ENCODE measurements around the gene ZNRF3.
"Not testable (repeated sequence)": the region's sequence is repeated elsewhere in the genome, so short reads cannot be mapped to it uniquely, and the experiment has no call there.

ZNRF3 gene

DNA sequence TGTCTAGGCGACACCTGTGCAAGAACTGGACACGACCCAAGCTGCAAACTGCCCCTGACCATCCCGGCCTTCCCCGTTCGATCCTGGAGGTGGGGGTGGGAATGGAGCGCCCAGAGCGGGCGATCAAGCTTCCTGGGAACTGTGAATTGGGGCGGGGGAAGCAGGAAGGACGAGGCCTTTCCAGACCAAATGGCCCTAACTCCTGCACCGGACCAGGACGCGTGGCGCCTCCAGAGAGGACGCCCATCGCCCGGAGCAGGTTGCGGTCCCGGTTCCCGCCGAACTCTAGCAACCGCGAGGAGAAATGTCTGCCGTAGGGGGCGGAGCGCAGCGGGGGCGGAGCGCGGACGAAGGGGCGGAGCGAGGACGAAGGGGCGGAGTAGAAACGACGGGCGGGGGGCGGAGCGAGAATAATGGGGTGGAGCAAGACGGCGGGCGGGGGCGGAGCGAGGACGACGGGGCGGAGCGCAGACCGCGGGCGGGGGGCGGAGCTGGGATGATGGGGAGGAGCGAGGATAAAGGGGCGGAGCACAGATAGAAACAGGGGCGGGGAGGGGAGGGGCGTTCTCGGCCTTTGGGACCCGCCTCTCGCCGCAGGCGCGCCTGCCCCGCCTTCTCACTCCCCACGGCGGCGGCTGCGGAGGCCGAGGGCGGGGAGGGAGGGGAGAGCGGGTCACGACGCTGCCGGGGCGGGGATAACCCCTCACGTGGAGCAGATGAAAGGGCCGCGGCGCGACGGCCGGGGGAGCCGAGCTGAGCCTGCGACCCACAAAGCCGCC, at the start of gene ZNRF3:
ZNRF3 (plus strand) TSS at position 695 of the 779 bp plus-strand sequence. CDS start 195 bp downstream, outside the sequence.
- peak; percentile 98 for DNase-seq (ENCODE audit: low spot score)

DNA sequence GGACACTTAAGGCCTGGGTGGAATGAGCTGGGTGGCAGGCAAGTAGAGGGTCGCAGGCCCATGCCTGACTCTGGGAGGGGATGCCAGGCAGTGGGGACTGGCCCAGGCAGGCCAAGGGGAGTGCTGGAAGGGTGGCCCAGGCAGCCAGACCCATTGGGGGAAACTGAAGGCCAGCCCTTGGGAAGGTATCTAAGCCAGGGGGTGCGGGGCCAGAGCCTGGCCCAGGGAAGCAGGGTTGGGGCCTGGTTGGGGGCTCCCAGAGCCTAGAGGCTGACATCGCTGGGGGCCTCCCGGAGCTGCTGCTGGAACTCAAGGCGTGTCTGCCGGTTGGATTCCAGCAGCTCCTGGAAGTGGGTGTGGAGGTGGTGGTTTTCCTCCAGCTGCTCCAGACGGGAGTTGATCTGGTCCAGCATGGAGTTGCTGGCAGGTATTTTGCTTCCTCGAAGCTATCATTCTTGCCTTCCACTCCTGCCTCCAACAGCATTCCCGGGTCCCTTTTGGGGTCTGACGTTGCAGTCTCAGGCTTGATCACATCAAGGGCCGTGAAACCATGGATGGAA, 47.7 kb upstream of the ZNRF3 start:
- DNase-seq (ENCODE audit: low spot score) = no peak

DNA sequence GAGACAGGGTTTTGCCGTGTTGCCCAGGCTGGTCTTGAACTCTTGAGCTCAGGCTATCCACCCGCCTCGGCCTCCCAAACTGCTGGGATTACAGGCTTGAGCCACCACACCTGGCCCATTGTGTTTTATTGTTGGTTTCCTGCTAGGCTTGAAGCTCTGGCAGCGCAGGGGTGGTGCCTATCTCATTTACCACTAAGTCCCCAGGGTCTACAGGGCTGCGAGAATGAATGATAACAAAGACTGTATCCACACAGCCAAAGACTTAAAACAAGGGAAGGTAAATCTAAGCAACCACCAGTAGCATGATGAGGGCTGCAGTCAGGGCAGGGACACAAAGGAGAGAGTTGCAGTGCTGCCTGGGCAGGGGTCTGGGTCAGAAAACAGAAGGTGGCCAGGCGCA, 45.7 kb upstream of the ZNRF3 start:
- DNase-seq (ENCODE audit: low spot score) = no peak

DNA sequence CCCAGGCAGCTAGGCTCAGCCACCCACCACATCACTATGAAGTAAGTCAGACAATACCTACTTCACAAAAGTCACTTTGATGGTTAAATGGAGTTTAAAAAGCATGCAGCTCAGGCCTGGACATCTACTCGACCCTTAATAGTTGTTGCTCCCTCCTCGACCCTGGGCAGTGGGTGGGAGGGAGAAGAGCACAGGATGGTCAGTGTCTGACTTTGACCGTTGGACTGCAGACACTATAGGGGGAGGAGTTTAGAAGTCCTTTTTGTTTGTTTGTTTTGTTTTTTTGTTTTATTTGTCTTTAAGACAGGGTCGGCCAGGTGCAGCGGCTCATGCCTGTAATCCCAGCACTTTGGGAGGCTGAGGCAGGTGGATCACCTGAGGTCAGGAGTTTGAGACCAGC, 44.4 kb upstream of the ZNRF3 start:
- no peak for DNase-seq (ENCODE audit: low spot score)

DNA sequence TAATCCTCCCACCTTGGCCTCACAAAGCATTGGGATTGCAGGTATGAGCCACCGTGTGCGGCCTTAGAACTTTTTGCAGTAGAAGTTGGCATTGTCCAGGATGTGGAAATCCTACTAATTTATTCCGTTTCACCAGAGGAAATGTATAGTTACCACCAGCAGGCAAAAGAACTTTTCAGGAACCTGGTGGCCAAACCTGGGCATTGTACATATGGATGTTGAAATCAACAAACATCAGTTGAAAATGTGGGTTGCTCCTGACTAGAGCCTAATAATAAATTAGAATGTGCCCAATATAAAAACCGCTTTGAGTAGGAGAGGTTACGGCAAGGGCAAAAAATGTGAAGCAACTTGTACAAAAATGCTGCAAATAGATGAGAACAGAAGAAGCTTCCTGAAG, 42.3 kb upstream of the ZNRF3 start:
- no peak for DNase-seq (ENCODE audit: low spot score)

DNA sequence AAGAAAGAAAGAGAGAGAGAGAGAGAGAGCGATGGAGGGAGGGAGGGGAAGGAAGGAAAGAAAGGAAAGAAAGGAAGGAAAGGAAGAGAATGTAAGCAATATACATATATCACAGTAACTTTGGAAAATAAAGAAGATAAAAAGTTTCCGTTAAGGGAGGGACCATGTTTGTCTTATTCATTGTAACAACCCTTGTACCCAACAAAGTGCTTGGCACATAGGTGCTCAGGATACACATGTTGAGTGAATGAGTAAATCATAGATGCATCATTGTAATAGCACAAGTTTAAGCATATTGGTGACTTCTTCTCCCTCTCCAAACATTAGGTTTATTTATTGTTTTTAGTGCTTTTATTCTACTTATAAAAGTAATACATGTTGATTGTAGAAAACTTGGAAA, 39.7 kb upstream of the ZNRF3 start:
- DNase-seq (ENCODE audit: low spot score) = no peak

DNA sequence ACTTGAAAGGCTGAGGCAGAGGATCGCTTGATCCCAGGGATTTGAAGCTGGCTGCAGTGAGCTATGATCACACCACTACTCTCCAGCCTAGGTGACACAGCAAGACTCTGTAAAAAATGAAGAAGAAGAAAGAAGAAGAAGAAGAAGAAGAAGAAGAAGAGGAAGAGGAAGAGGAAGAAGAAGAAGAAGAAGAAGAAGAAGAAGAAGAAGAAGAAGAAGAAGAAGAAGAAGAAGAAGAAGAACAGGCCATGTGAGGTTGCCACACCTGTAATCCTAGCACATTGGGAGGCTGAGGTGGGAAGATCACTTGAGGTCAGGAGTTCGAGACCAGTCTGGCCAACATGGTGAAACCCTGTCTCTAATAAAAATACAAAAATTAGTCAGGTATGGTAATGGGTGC, 39.1 kb upstream of the ZNRF3 start:
- DNase-seq (ENCODE audit: low spot score) = not testable (repeated sequence)

DNA sequence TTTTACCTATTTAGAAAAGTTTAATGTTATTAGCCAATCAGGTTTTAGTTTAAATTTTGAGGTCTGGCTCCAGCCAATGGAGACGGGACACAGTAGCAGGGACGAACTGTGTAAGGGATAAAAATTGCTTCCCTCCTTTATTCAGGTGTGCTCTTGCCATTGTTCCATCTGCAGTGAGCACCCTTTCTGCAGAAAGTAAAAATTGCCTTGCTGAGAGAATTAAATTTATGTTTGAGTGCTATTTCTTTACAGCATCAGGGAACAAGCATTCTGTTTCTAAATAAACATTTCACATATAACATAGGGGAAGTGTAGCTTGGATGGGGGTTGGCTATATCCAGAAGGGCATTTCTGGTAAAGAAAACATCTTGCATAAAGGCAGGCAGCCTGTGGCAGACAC, 36.4 kb upstream of the ZNRF3 start:
- DNase-seq (ENCODE audit: low spot score) = no peak

DNA sequence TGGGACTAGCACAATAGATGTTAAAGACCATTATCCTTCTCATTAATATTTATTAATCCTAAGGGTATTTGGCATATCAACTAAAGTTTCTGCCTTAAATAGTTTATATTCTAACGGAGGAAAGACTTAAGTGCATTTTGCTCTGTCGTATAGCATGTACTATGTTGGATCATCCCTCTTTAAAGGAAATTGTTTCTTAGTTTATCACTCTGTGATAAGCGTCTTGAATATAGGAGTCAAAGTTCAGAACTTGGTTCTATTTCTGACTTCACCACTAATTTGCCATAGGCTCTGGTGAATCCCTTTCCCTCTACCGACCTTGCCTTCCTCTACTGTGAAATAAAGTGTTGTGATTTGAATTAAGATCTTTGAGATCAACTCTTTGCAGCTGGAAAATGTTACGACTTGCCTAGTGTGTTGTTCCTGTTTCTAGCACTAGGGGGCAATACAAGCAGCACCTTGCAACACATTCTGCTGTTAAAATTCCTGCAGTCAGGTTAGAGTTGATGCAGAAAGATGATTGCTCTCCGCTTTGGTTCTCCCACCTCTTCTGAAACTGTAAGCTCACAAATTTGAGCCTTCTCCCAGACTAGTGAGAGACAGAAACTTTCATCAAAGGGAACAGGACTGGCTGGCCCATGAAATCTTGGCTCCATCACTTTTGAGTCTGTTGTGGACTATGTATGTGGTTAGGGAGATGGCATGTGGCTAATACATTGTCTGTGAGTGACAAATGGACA, 27.8 kb upstream of the ZNRF3 start:
- DNase-seq (ENCODE audit: low spot score) = peak; percentile 76

DNA sequence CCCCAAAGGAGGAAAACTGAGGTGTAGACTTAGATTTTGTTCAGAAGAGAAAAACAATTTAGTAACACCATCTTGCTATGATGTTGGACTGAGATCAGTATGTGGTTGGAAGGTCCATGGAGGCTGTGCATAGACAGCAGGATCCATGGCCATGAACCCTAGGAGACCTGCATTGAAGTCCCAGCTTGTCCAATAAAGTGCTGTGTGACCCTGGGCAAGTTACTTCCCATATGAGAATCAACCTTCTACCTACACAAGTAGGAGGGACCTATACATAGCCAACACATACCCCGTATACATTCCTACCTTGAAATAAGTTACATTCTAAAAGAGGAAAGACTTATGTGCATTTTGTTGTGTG, 27.3 kb upstream of the ZNRF3 start:
- DNase-seq (ENCODE audit: low spot score) = no peak

DNA sequence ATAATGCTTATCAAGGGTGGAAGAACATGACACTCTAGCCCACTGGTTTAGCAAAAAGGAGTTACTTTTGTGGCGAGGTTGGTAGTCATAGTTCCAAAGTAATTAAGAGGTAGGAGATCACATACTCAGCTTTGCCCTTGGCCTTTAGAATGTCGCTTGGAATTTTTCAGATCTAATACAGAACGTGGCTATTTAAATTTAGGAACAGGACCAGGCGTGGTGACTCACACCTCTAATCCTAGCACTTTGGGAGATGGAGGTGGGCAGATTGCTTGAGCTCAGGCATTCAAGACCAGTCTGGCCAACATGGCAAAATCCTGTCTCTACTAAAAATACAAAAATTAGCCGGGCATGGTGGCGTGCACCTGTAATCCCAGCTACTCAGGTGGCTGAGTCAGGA, 26.1 kb upstream of the ZNRF3 start:
- no peak for DNase-seq (ENCODE audit: low spot score)

DNA sequence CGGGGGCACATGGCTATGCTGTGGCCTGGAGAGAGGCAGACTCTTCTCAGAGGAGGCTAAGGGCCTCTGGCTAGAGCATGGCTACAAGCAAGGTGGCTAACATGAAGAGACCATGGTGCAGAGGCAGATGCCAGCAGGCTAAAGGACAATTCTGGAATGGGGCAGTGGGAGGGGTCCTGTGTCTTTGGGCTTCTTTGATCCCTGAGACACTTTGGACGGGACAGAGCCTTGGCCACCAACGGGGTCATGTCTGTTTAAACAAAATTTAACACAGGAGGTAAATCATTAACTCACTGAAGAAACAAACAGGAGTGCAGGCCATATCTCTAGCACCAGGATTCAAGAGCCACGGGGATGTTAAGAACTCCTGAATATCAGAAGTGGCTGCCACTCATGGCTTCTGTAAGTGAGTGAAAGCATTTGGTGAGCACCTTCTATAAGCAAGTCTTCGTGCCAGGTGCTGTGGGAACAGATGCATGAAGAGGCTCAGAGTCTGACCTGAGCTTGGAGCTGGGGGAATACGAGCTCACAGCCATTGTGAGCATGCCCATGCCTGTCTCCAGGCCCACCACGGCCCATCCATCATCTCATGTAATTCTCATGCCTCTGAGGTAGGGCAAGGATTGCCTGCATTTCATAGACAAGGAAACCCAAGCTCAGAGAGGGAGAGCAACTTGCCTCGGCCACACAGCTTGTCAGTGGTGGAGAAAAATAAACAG, 18.3 kb upstream of the ZNRF3 start:
- DNase-seq (ENCODE audit: low spot score) = no peak

DNA sequence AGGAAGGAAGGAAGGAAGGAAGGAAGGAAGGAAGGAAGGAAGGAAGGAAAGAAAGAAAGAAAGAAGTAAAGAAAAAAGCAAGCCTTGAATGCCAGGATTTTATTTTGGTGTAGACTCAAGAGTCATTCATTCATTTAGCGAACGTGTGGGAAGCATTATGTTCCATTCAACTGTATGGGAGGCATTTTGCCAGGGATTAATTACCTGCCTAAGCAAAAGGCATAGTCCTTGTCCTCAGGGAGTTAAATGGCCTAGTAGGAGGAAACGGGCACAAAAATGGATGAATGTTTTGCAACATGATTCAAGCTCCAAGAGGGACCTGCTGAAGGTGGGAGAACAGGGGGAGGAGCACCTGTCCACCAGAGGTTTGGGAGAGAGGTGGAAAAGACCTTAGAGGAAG, 16.2 kb upstream of the ZNRF3 start:
- no peak for DNase-seq (ENCODE audit: low spot score)

DNA sequence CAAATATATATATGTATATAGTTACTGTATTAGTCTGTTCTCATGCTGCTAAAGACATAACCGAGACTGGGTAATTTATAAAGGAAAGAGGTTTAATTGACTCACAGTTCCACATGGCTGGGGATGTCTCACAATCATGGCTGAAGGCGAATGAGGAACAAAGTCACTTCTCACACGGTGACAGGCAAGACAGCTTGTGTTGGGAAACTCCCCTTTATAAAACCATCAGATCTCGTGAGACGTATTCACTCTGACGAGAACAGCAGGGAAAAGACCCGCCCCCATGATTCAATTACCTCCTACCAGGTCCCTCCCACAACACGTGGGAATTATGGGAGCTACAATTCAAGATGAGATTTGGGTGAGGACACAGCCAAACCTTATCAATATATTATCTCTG, 15.0 kb upstream of the ZNRF3 start:
- DNase-seq (ENCODE audit: low spot score) = not testable (repeated sequence)

DNA sequence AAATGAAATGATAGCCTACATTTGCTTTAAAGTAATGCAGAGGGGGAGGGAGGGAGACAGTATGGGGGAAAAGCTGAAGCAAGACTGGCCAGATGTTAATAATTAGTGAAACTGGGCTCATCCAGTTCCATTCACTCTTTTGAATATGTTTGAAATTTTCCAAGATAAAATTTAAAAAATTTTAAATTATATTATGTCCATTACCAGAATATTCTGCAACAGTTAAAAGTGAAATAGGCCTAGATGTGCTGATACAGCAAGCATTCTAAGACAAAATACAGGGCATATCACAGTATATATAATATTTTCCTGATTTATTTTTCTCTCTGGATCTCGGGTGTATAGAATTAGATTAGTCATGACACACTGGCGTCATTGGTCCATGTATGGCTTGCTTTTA, 13.6 kb upstream of the ZNRF3 start:
- DNase-seq (ENCODE audit: low spot score) = no peak

DNA sequence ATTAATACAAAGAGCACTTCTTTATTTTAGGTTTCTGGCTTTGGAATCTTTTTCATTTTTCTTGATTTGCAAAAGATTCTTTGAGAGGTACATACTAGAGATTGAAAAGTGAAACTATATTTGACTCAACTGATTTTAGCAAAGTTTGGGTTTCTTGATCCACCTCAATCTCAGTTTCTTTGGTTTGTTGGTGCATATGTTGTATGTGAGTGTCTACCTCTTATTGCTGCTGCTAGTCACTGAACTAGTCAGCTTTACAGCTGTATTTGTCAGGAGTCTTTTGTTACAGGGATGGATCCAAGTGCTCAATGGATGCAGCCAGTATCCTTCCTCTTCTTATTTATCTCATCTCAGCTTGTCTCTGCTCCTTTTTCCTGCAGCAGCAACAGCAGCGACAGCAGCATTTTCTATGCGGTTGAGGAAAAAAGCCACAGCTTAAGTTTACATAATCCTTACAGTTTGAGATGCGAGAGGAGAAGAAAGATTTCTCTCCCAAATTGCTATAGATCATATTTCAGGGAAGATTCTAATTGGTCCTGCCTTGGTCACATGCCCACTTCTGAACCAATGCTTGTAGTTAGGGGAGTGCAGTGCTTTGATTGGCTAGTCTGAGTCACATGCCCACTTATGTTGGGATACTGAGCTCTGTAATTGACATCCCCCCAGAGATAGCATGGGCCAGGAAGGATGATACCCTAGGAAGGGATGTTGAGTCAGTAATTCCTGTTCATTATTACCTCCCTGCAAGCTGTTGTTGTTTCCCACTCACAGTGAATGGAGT, 10.0 kb upstream of the ZNRF3 start:
- DNase-seq (ENCODE audit: low spot score) = peak; percentile 16

DNA sequence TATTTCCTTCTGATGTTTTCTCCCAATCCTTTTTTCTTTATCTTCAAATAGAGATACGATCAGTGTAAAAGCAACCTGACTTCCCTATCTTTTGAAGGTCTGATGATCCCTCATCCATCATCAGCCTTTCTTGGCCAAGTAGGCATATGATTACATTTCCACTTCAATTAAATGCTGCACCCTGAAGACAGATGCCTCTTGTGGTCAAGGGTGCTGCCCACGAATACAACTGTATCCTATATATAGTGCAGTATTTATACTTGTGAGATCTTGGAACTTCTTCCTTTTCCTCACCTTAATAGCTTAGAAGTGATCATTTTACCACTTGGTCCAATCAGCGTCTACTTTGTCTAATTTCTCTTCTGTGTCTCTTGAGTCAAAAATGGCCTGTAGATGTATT, 9.3 kb upstream of the ZNRF3 start:
- DNase-seq (ENCODE audit: low spot score) = no peak

DNA sequence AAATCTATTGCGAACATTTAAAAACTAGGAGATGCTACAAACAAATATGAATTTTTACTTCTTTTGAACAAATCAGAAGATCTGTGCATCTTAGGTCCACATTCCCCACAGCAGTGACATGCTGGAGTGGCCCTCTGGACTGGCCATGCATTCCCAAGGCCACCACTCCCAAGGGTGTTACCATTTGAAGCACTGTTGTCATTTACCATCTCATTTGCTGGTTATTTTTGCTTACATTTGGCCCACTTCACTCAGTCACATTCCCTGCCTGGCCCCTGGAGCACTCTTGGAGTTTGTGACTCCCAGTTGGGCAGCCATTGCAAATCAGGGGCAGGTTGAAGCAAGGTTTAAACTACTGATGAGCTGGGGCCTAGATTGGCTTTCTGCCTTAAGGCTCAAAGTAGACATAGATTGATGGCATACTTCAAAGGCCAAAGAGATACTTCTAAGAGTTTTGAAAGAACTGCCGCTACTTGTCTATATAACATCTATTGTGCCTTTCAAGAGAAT, 8.5 kb upstream of the ZNRF3 start:
- no peak for DNase-seq (ENCODE audit: low spot score)

DNA sequence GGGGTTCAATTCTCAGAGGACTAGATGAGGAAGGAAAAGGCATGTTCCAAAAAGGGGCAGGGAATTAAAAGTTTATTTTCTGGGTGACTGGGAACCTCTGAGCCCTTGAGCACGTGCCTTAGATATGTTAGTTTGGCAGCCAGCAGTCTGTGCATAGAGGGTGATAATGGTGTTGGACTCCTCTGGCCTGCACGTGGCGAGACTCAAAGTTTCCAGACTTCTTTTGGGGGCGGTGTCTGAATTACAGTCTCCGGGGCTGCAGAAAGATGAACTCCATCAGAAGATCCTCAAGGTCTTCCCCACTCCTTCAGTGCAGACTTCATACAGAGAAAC, 861 bp upstream of the ZNRF3 start:
- peak; percentile 18 for DNase-seq (ENCODE audit: low spot score)

DNA sequence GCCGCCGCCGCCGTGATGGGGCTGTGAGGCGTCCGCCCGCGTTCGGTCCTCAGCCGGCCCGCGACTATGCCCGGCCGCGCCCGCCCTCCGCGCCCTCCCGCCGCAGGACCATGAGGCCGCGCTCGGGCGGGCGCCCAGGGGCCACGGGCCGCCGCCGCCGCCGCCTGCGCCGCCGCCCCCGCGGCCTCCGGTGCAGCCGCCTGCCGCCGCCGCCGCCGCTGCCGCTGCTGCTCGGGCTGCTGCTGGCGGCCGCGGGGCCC, 215 bp downstream of the ZNRF3 start:
- DNase-seq (ENCODE audit: low spot score) = no peak

DNA sequence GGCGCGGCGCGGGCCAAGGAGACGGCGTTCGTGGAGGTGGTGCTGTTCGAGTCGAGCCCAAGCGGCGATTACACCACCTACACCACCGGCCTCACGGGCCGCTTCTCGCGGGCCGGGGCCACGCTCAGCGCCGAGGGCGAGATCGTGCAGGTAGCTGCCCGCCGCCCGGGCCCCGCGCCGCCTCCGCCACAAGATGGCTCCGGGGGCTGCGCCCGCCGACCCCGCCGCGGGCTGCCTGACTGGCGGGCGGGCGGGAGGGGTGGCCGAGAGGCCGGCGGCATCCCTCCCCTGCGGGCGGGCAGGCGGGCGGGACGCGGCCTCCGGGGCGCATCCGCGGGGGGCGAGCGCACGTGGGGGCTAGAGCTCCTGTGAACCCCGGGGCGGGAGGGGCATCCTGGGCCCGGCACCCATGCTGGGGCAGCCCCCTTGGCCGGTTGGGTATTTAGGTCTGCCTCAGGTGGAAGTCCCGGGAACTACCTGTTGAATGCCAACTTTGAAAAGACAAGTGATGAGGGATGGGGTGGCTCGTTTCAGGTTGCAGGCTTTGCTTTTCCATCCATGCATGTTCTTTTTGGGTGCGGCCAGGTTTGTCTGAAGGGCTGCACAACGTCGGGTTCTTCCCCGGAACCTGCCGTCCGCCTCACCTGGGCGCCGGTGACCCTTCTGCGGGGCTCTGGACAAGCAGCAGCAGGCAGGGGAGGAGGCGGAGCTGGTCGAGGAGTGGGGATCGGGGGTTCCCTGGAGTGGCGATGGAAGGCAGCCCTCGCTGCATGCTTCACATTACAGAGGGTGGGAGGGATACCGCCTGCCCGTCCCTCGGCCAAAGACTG, 760 bp downstream of the ZNRF3 start:
- DNase-seq (ENCODE audit: low spot score) = peak; percentile 56

Measured in AG08396 (cell line).